HK-2 (cell line): ENCODE results near the gene VPS4B.
A peak's percentile ranks its signal among the peaks of the same experiment; 100 is the strongest.
"Not testable (repeated sequence)": the region's sequence is repeated elsewhere in the genome, so short reads cannot be mapped to it uniquely, and the experiment has no call there.

ENCODE experiments used
- DNase-seq: peaks from one replicate; pipeline ENCODE4 v3.0.0-alpha.2; 2018; ENCODE audit not compliant: unreplicated experiment

Gene VPS4B

DNA sequence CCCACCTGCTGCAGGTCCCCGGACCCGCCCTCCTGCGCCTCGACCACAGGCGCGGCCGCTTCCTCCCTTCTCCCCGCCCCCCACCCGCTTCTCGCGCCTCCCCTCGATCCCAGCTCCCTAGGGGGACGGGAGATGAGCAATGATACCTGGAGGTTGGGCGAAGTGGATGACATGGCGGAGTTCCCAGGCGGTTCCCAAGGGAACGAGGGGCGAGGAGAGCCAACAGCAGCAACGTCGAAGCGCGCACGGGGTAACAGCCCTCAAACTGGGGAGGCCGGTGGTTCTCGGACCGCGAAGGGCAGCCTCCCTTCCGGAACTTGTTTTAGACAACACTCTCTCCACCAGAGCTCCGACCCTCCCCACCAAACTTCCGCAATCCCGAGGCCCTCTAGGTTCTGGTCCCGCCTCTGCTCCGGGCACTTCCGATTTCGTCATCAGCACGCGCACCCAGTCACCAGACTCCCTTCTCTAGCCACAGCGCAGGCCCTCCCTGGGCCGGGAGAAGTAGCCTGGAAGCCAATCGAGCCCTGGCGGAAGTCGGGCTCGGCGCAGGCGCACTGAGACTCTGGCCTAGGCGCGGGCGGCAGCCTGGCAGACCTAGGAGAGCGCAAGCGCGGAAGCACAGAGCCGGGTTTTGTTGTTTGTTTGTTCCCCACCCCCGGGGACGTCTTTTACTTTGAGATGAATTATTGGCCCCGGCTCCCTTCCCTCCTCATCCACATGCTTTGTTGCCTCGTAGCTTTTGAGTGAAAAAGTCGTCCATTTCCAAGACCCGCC lies at the start of gene VPS4B:
Gene VPS4B (minus strand): TSS at position 390 of the 777 bp plus-strand sequence. CDS start 217 bp downstream, at position 173.
- peak; percentile 96 for DNase-seq

DNA sequence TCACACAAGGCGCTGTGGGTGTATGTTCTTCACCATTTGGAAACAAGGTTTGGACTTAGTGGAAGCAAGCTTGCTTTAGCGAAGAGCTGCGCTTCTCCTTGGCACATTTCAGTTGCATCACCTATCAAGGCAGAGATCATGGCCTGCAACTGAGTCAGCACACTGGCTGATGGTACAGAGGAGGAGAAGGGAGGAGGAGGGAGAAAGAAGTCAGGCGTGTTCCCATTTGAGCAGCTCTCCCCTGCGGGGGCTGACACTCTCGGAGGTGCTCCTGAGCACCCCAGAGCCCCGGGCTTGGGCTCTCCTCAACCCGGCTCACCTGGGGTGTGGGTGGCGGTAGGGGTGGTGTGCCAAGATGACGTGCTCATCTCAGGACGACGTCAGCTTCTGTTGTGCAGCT lies 48.5 kb upstream of the VPS4B start:
- no peak for DNase-seq

- no peak for DNase-seq
Observed at GRCh38 chr18:63468575-63468974, 46.3 kb upstream of the VPS4B start.

DNA sequence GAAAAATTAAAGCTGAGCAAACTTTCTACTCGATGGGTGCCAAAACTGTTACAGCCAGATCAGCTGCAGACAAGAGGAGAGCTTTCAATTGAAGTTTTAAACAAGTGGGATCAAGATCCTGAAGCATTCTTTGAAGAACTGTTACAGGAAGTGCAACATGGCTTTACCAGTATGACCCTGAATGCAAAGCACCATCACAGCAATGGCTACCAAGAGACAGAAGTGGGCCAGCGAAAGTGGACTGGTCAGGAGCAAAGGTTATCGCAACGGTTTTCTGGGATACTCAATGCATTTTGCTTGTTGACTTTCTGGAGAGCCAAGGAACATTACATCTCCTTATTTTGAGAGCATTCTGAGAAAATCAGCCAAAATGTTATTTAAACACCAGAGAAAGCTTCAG lies 45.4 kb upstream of the VPS4B start:
- no peak for DNase-seq

- no peak for DNase-seq
Observed at GRCh38 chr18:63465059-63465458, 42.8 kb upstream of the VPS4B start.

DNA sequence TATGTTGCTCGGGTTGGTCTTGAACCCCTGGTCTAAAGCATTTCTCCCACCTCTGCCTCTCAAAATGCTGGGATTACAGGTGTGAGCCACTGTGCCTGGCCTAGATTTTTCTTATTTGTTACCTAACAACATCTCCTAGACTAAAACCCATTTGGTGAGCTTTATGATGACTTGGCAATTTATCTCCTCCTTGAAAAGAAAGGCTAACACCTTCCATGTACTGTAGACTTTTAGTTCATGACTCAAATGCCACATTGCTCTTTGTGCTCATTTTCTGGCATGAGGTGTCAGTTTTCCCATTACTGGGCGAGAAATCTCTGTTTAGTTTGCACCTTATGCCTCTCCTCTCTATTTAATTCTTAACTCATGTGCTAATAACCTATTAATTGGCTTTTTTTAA lies 42.2 kb upstream of the VPS4B start:
- no peak for DNase-seq

DNA sequence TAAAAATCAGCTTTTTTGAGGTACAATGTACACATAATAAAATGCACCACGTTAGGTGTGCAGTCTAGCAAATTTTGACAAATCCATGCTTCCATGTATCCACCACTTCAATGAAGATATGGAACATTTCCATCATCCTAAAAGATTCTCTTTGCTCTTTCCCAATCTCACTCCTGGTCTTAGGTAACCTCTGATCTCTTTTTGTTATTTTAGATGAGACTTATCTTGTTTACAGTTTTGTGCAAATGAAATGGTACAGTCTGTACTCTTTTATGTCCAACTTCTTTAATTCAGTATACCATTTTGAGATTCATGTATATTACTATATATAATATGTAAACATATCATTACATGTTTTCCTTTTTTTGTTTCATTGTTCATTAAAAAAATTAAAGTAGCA lies 38.1 kb upstream of the VPS4B start:
- no peak for DNase-seq

DNA sequence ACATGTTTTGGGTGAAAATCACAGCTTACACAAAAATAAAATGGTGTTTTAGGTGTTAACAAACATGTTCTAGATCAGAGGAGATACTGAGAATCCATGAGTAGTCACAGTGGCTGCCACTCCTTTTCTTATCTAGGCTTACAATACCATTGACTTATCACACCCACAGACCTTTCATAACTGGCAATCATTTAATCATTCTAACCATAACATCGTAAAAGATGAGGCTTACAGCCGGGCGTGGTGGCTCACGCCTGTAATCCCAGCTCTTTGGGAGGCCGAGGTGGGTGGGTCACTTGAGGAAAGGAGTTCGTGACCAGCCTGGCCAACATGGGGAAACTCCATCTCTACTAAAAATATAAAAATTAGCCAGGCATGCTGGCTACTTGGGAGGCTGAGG lies 35.7 kb upstream of the VPS4B start:
- no peak for DNase-seq

DNA sequence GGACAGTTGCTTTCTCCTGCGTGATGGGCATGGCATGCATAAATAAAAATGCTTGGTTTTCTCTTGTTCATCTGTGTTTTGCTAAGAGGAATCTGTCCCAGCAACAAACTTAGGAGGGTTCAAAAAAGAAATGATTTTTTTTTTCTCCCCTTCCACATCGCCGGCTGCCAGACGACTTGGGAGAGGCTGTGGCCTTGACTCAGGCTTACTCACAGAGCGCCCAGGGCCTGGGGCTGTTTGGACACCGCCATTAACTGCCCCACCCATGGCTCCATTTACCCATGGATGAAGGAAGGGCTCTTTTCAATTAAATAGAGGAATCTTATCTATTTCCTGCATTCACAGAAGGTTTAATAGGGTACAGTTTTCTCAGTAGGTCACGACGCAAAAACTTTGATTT lies 32.2 kb upstream of the VPS4B start:
- no peak for DNase-seq

GRCh38 chr18:63452751-63453150 lies 30.5 kb upstream of the VPS4B start:
- not testable (repeated sequence) for DNase-seq

DNA sequence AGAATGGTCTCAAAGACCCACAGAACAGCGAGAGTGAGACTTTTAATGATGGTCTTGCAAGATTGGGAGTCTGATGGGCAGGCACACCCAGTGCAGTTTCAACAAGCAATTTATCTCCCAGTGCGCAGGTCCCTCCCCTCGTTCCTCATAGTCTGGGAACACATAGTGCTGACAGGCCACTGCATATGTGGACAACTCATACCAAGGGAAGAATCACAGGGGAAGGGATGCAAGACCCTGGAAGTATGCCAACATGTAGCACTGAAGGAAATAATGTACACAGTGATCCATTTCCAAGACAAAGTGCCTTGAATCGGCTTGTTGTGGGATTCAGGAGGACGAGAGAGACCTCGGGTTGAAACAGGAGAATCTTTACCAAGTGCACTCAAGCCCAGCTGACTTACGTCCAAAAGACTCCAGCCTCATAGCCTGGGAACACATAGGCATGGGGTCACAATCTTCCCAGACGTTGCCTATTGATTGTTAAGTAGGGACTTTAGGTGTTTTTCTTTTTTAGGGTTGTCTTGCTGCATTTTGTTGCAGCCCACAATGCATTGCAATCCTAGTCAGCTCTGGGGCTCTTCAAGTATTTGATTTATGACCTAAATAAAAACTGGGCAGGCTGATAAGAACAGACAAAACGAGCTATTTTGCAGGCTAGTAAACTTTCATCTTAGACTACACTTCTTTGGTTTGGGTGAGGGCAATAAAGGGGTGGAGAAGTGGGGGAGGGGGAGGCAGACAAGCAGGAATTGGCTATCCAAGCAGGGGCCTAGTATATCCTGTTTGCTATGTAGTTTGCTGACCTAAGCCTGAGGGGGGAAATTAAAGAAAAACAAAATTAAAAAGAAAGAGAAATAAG lies 29.8 kb upstream of the VPS4B start:
- no peak for DNase-seq

- DNase-seq: no peak
Observed at GRCh38 chr18:63449426-63449825, 27.1 kb upstream of the VPS4B start.

GRCh38 chr18:63447066-63447465 lies 24.8 kb upstream of the VPS4B start:
- no peak for DNase-seq

GRCh38 chr18:63446266-63446665 lies 24.0 kb upstream of the VPS4B start:
- DNase-seq: no peak

DNA sequence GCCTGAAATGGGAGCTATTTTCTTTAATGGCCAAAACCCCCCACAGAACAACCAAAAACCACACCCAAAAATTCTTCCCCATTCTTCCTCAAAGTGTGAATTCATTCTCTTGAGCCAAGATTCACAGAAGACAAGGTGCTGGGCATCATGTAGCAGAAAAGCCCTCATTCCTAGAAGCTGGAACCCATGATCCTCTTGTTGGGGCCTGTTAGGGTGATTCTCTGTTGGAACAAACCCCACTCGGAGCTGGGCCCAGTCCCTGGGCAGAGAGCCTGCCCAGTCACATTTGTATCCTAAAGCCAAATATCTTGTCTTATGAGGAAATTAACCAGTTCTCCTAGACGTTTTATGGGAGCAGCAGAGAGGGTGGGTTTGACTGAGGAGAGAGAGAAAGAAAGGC lies 22.8 kb upstream of the VPS4B start:
- no peak for DNase-seq

- no peak for DNase-seq
Observed at GRCh38 chr18:63444580-63444979, 22.3 kb upstream of the VPS4B start.

DNA sequence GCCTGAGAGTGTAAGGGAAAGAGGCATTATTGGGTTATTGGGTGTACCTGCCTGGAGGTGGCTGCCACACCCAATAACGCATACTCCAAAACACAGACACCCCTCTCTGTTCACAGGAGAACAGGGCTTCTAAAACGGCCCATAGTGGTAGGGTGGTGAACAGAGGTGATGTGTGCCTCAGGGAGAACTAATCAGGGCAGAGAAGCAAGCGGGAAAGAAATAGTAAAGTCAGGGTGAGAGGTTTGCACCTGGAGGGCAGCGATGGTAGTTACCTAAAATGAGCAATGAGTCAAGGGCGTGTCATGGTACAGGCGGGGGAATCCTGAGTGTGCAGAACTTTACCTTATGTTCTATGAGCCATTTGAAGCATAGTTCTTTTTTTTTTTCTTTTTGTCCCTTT lies 21.6 kb upstream of the VPS4B start:
- no peak for DNase-seq

DNA sequence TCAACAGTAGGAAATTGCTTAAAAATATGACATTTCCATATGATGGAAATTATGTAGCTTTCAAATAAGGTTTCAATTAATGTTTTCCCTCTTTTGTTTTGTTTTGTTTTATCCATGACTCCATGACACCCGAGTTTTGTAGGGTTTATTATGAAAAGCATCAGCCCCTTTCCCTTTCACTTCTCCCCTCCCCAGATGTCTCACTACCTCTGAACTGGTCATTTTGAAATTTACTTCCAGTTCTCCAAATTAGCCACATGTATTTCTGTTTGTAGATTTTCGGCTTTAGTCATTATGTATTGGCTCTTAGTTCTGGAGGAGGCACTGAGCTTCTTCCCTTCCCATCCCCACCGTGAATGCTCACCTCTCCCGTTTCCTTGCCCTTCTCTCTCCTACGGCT lies 18.6 kb upstream of the VPS4B start:
- DNase-seq: no peak

DNA sequence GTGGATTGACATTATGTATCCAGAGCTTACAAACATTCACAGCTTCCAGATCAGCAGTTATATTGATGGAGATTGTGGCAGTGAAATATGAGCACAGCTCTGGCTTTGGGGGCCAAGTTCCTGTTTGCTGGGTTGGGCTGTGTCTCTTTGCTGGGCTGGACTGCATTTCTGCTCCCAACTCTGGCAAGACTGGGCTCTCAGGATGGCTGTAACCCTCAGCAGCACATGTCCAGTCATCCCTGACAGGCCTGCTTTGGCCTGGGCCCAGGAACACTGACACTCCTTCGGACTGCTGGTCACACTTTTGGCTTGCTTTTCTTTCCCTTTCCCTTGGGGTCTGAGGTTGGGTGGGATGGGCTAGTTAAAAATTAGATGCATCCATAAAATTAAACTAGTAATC lies 17.9 kb upstream of the VPS4B start:
- no peak for DNase-seq

DNA sequence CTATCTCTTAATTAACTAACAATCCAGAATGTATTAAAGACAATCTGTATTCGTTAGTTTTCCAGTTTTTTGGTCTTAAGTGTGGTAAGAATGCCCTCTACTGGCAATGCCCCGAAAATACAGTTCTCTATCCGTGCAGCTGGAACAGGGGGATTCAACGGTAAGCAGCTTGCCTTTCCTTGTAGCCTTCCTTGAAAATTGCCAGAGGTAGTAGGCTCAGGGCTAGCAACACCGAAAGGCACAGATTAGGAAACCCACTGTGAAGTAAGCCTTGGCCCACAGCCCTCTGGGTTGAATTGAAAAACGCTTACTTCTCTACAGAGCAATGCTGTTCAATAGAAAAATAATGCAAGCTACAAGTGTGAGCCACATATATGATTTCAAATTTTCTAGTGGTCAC lies 17.1 kb upstream of the VPS4B start:
- DNase-seq: peak; percentile 13

DNA sequence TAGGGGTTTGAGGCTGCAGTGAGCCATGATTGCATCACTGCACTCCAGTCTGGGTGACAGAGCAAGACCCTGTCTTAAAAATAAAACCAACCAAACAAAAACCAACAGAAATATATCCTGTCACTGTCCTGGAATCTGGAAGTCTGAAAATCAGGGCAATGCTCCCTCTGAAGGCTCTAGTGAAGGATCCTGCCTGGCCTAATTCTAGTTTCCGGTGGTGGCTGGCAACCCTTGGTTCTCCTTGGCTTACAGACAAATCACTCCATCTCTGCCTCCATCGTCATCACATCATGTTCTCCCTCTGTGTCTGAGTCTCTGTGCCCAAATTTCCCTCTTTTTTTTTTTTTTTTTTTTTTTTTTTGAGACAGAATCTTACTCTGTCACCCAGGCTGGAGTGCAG lies 15.9 kb upstream of the VPS4B start:
- no peak for DNase-seq

- no peak for DNase-seq
Observed at GRCh38 chr18:63433334-63433866, 11.1 kb upstream of the VPS4B start.

GRCh38 chr18:63431180-63431579 lies 8.9 kb upstream of the VPS4B start:
- no peak for DNase-seq
